ENCODE measurements around the gene MAP4K4.

Gene MAP4K4

DNA sequence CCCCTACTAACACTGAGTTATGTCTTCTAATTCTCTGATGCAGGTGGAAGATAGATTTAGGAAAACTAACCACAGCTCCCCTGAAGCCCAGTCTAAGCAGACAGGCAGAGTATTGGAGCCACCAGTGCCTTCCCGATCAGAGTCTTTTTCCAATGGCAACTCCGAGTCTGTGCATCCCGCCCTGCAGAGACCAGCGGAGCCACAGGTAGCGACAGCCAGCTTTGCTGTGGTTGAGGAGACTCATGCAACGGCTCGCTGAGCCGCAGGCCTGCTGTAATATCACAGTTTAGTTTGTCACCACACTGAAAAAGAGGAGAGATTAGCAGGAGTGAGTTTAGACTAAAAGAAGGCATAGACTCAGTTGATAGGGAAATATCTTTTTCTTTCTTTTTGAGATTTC is 163.3 kb downstream of the MAP4K4 start:
- H3K4me3 ChIP-seq (ENCODE audit: low read length) = no peak overlapping the region
- DNase-seq (ENCODE audit: low read depth) = no peak
- TF ChIP-seq, protein P1, sequence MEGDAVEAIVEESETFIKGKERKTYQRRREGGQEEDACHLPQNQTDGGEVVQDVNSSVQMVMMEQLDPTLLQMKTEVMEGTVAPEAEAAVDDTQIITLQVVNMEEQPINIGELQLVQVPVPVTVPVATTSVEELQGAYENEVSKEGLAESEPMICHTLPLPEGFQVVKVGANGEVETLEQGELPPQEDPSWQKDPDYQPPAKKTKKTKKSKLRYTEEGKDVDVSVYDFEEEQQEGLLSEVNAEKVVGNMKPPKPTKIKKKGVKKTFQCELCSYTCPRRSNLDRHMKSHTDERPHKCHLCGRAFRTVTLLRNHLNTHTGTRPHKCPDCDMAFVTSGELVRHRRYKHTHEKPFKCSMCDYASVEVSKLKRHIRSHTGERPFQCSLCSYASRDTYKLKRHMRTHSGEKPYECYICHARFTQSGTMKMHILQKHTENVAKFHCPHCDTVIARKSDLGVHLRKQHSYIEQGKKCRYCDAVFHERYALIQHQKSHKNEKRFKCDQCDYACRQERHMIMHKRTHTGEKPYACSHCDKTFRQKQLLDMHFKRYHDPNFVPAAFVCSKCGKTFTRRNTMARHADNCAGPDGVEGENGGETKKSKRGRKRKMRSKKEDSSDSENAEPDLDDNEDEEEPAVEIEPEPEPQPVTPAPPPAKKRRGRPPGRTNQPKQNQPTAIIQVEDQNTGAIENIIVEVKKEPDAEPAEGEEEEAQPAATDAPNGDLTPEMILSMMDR (IDR thresholded peaks at IDR 0.05; ENCODE audit: insufficient read depth, low read depth, low read length, missing control alignments) = no peak

DNA sequence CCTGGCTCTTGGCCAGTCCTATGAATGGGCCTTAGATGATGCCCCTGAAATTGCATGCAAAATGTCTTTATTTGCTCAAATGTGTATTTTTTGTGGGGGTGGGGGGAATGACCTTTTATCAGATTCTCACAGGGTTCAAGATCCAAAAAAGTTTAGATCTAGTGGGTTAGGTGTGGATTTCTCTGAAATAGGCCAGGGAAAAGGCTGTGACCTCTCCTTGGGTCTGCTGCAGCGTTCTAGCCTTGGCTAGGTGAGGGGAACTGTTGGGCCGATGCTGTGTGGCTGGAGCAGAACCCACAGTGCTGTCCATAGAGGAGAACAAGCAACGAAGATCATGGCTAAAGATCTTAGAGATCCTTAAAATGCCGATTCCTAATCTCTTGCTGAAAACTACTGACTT is 163.9 kb downstream of the MAP4K4 start:
- no peak for DNase-seq (ENCODE audit: low read depth)
- H3K4me3 ChIP-seq (ENCODE audit: low read length) = no peak overlapping the region
- TF ChIP-seq, protein P1 (IDR thresholded peaks at IDR 0.05; ENCODE audit: insufficient read depth, low read depth, low read length, missing control alignments) = no peak

DNA sequence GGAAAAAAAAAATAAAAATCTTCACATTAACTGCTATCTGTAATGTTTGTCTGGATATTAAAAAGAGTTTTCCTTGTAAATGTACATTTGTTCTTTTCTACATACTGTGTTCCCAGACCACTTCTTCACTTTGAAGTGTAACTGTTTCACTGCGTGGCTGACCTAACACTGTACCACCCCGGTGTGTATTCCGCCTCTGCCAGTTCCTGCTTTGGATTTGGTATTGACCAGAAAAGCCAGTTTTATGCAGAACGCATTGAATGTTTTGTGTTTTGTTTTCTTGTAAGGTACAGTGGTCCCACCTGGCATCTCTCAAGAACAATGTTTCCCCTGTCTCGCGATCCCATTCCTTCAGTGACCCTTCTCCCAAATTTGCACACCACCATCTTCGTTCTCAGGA is 166.0 kb downstream of the MAP4K4 start:
- TF ChIP-seq, protein P1 (IDR thresholded peaks at IDR 0.05; ENCODE audit: insufficient read depth, low read depth, low read length, missing control alignments) = no peak
- DNase-seq (ENCODE audit: low read depth) = no peak
- H3K4me3 ChIP-seq (ENCODE audit: low read length) = no peak overlapping the region

DNA sequence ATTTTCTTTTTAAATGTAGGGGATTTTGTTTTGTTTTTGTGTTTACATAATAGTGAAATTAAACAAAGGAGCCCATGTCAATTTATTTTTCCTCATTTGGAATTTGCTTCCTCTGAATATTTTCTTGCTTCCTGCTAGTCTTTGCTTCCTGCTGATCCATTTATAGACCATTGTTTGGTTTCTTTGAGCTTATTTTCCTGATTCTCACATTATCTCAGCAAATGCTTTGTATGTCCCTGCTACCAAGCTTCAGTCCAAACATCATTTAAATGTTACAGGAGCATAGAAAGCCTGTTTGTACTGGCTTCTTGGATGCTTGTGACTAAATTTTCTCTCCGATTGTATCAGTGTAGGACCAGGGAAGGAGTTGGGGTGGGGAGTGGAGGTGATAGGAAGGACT is 166.9 kb downstream of the MAP4K4 start:
- no peak for DNase-seq (ENCODE audit: low read depth)
- TF ChIP-seq, protein P1 (IDR thresholded peaks at IDR 0.05; ENCODE audit: insufficient read depth, low read depth, low read length, missing control alignments) = no peak
- no peak overlapping the region for H3K4me3 ChIP-seq (ENCODE audit: low read length)

DNA sequence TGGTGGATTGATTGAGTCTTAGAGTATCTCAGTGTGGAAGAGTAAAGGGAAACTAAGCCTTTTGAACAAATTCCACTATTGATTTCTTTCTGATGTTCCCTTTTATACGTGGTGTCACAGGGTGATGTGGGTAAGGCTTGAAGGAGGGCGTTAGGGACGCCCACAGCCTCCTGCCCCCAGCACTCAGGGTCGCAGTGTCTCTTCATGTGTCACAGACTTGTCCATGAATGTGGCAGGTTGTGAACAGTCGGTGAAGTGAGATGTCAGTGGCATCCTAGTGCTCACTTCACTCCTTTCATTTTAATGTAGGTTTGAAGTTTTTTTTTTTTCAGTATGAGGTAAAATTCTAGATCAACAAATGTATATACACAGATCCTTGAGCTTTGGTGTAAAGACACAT is 171.0 kb downstream of the MAP4K4 start:
- TF ChIP-seq, protein P1 (IDR thresholded peaks at IDR 0.05; ENCODE audit: insufficient read depth, low read depth, low read length, missing control alignments) = no peak
- DNase-seq (ENCODE audit: low read depth) = no peak
- no peak overlapping the region for H3K4me3 ChIP-seq (ENCODE audit: low read length)

DNA sequence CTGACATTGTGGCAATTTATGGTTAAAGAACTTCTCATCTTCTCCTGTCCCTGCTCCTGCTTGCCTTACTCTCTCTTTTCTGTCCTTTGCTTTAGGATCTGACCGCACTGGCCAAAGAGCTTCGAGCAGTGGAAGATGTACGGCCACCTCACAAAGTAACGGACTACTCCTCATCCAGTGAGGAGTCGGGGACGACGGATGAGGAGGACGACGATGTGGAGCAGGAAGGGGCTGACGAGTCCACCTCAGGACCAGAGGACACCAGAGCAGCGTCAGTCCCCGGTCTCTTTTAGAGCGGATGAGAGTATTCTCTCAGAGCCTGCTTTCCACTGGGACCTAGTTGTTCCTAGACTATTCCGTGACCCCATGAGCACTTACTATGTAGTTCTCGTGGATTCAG is 172.0 kb downstream of the MAP4K4 start:
- DNase-seq (ENCODE audit: low read depth) = no peak
- TF ChIP-seq, protein P1 (IDR thresholded peaks at IDR 0.05; ENCODE audit: insufficient read depth, low read depth, low read length, missing control alignments) = no peak
- no peak overlapping the region for H3K4me3 ChIP-seq (ENCODE audit: low read length)

DNA sequence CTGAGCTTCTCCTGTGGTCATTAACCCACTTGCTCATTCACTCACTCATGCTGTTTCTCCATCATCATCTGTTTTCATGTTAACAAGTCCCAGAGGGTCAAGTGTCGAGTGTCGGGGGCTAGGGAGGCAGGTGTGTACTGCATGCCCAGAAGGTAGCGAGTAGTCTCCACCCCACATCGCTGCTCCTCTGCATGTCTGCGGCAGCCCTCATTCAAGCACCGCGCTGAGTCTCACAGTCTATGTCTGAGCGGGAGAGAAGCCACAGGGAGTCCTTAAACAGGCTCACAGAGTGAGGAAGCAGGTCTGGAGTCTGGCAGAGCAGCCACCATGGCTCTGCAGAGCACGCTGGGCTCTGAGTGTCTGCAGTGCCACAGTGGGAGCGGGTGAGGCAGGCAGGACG is 172.9 kb downstream of the MAP4K4 start:
- DNase-seq (ENCODE audit: low read depth) = no peak
- TF ChIP-seq, protein P1 (IDR thresholded peaks at IDR 0.05; ENCODE audit: insufficient read depth, low read depth, low read length, missing control alignments) = no peak
- no peak overlapping the region for H3K4me3 ChIP-seq (ENCODE audit: low read length)
